ENCODE measurements around the gene CAMK1D.
"Not testable (repeated sequence)": the region's sequence is repeated elsewhere in the genome, so short reads cannot be mapped to it uniquely, and the experiment has no call there.

Gene CAMK1D

GRCh38 chr10:12340937-12341336 is 8.4 kb upstream of the CAMK1D start:
- DNase-seq (ENCODE audit: low read depth in 2 of 2), result no peak

GRCh38 chr10:12341526-12341925 is 7.8 kb upstream of the CAMK1D start:
- no peak for DNase-seq (ENCODE audit: low read depth in 2 of 2)

GRCh38 chr10:12344375-12345110 is 4.8 kb upstream of the CAMK1D start:
- DNase-seq (ENCODE audit: low read depth in 2 of 2), result no peak

GRCh38 chr10:12346707-12347106 is 2.6 kb upstream of the CAMK1D start:
- no peak for DNase-seq (ENCODE audit: low read depth in 2 of 2)

- DNase-seq (ENCODE audit: low read depth in 2 of 2), result no peak
Measured at GRCh38 chr10:12348294-12348869, 965 bp upstream of the CAMK1D start.

- no peak for DNase-seq (ENCODE audit: low read depth in 2 of 2)
Measured at GRCh38 chr10:12349629-12350166, 351 bp downstream of the CAMK1D start.

- DNase-seq (ENCODE audit: low read depth in 2 of 2), result peak; percentile 13 to 20
Measured at GRCh38 chr10:12350167-12350872, 973 bp downstream of the CAMK1D start.

- DNase-seq (ENCODE audit: low read depth in 2 of 2), result no peak
Measured at GRCh38 chr10:12350925-12351324, 1.6 kb downstream of the CAMK1D start.

- DNase-seq (ENCODE audit: low read depth in 2 of 2), result no peak
Measured at GRCh38 chr10:12351447-12351846, 2.1 kb downstream of the CAMK1D start.

GRCh38 chr10:12351889-12352288 is 2.5 kb downstream of the CAMK1D start:
- no peak for DNase-seq (ENCODE audit: low read depth in 2 of 2)

GRCh38 chr10:12353399-12354242 is 4.3 kb downstream of the CAMK1D start:
- DNase-seq (ENCODE audit: low read depth in 2 of 2), result no peak

GRCh38 chr10:12354696-12355095 is 5.3 kb downstream of the CAMK1D start:
- not testable (repeated sequence) for DNase-seq (ENCODE audit: low read depth in 2 of 2)

- DNase-seq (ENCODE audit: low read depth in 2 of 2), result no peak
Measured at GRCh38 chr10:12355384-12355783, 6.0 kb downstream of the CAMK1D start.

- DNase-seq (ENCODE audit: low read depth in 2 of 2), result no peak
Measured at GRCh38 chr10:12357525-12358151, 8.3 kb downstream of the CAMK1D start.

- DNase-seq (ENCODE audit: low read depth in 2 of 2), result no peak
Measured at GRCh38 chr10:12358863-12359564, 9.7 kb downstream of the CAMK1D start.

- DNase-seq (ENCODE audit: low read depth in 2 of 2), result no peak
Measured at GRCh38 chr10:12360461-12360860, 11.1 kb downstream of the CAMK1D start.

GRCh38 chr10:12361115-12361514 is 11.8 kb downstream of the CAMK1D start:
- not testable (repeated sequence) for DNase-seq (ENCODE audit: low read depth in 2 of 2)

GRCh38 chr10:12364559-12364958 is 15.2 kb downstream of the CAMK1D start:
- DNase-seq (ENCODE audit: low read depth in 2 of 2), result no peak

- no peak for DNase-seq (ENCODE audit: low read depth in 2 of 2)
Measured at GRCh38 chr10:12367272-12367671, 17.9 kb downstream of the CAMK1D start.

- DNase-seq (ENCODE audit: low read depth in 2 of 2), result no peak
Measured at GRCh38 chr10:12369982-12370381, 20.6 kb downstream of the CAMK1D start.

GRCh38 chr10:12372846-12373245 is 23.5 kb downstream of the CAMK1D start:
- no peak for DNase-seq (ENCODE audit: low read depth in 2 of 2)
